PC-3 (cell line): Measurements from ENCODE around the gene BRPF1. TPM values are rescaled to one million over a fixed set of nuclear protein-coding genes. Genes with fewer than 3 reads are reported as not detected.

Source experiments
- ATAC-seq: fragments of 200-7000 bp; cut with Tn5 transposase; 2 replicates; pipeline ENCODE4 v1.9.1; 2020; ENCODE audit warnings: mild to moderate bottlenecking, moderate library complexity
- BruUV-seq: library from RNA; stranded (reverse); fragments of 400-500 nt; replicated peaks from 2 replicates; lab custom pipeline; 2021; lab: Mats Ljungman, UMichigan
- CTCF ChIA-PET: fragments of 300-600 bp; sonication (Branson Sonifier 250); formaldehyde crosslinking; loops from one replicate; lab custom pipeline; 2022; ENCODE audit warnings: antibody characterized with exemption; lab: Charles Lee
- POLR2A ChIA-PET: fragments of 300-600 bp; sonication (Branson Sonifier 250); formaldehyde crosslinking; loops from one replicate; lab custom pipeline; 2022; ENCODE audit warnings: antibody characterized with exemption; ENCODE audit not compliant: unreplicated experiment; lab: Charles Lee
- DNase-seq: peaks from one replicate; pipeline ENCODE4 v3.0.0-alpha.2; 2015
- H2AFZ ChIP-seq: fragments of 300-600 bp; sonication (generic); 2 replicates; pipeline ENCODE4 v1.6.0; 2016; ENCODE audit warnings: antibody characterized with exemption, low read length
- H3F3A ChIP-seq: fragments of 300-600 bp; sonication (generic); one replicate; pipeline ENCODE4 v1.6.0; 2017; ENCODE audit warnings: antibody characterized with exemption, low read length, control low read depth, mild to moderate bottlenecking; ENCODE audit not compliant: unreplicated experiment
- H3K27ac ChIP-seq: fragments of 300-600 bp; sonication (generic); 2 replicates; pipeline ENCODE4 v1.5.1; 2016; ENCODE audit warnings: mild to moderate bottlenecking, low read length
- H3K27me3 ChIP-seq: fragments of 300-600 bp; sonication (generic); 2 replicates; pipeline ENCODE4 v1.6.1; 2016; ENCODE audit warnings: low read length, mixed read lengths
- H3K36me3 ChIP-seq: fragments of 300-600 bp; sonication (generic); 2 replicates; pipeline ENCODE4 v1.6.1; 2016; ENCODE audit warnings: low read depth, mixed run types, low read length, mixed read lengths
- H3K4me1 ChIP-seq: fragments of 300-600 bp; sonication (generic); 2 replicates; pipeline ENCODE4 v1.5.1; 2016; ENCODE audit warnings: low read length; ENCODE audit not compliant: insufficient read depth
- H3K4me2 ChIP-seq: fragments of 300-600 bp; sonication (generic); 2 replicates; pipeline ENCODE4 v1.6.0; 2016; ENCODE audit warnings: low read length
- H3K4me3 ChIP-seq: fragments of 300-600 bp; sonication (generic); 2 replicates; pipeline ENCODE4 v1.5.1; 2016; ENCODE audit warnings: mild to moderate bottlenecking, low read length, mixed read lengths
- H3K79me2 ChIP-seq: fragments of 300-600 bp; sonication (generic); 2 replicates; pipeline ENCODE4 v1.6.1; 2017; ENCODE audit warnings: low read length, mixed read lengths
- H3K9ac ChIP-seq: fragments of 300-600 bp; sonication (generic); 2 replicates; pipeline ENCODE4 v1.6.0; 2016; ENCODE audit warnings: mild to moderate bottlenecking, low read length
- H3K9me2 ChIP-seq: fragments of 300-600 bp; sonication (generic); replicated peaks from 2 replicates; pipeline ENCODE4 v1.6.1; 2016; ENCODE audit warnings: mixed run types, low read length, mixed read lengths
- H3K9me3 ChIP-seq: fragments of 300-600 bp; sonication (generic); 2 replicates; pipeline ENCODE4 v1.6.1; 2016; ENCODE audit warnings: low read length, mixed read lengths
- H4K20me1 ChIP-seq: fragments of 300-600 bp; sonication (generic); 2 replicates; pipeline ENCODE4 v1.6.1; 2016; ENCODE audit warnings: low read length, mixed read lengths
- EZH2 ChIP-seq: fragments of 300-600 bp; sonication (generic); IDR thresholded peaks from one replicate; pipeline ENCODE4 v1.6.1; 2017; ENCODE audit warnings: antibody characterized with exemption, mild to moderate bottlenecking, low read length; ENCODE audit not compliant: unreplicated experiment
- EZH2phosphoT487 ChIP-seq: fragments of 300-600 bp; sonication (generic); IDR thresholded peaks from 2 replicates; pipeline ENCODE4 v1.6.1; 2018; ENCODE audit warnings: mild to moderate bottlenecking, antibody characterized with exemption, low read length, borderline replicate concordance
- intact Hi-C: fragments of 100-400 bp; cut with micrococcal nuclease; formaldehyde crosslinking; loops from 2 replicates; pipeline ENCODE4 v1.9.0; 2023
- total RNA-seq: library from RNA; depleted of rRNA; stranded (reverse); fragments of >200 nt; gene quantifications from 2 replicates; pipeline ENCODE4 v1.2.3, GENCODE V29; 2014
- TF ChIP-seq, protein P1 (sequence below): fragments of 300-600 bp; sonication (generic); conservative IDR thresholded peaks from 2 replicates; pipeline ENCODE4 v1.5.1; 2017; ENCODE audit warnings: antibody characterized with exemption, low read depth, mild to moderate bottlenecking, low read length

BRPF1 gene
- total RNA-seq, 1 experiment from 2014 or later: 27.0 TPM

- no peak overlapping the region for H3K9ac ChIP-seq
- H3K79me2 ChIP-seq: no peaks in the 10 kb centered on the region
- H3K9me3 ChIP-seq: no peaks in the 10 kb centered on the region
- no peak for ATAC-seq
- ChIA-PET POLR2A (no interaction called here), CTCF (no interaction called here)
- H3K4me3 ChIP-seq: no peak overlapping the region
- H3K36me3 ChIP-seq: peaks cover 28% of the 10 kb centered on the region; the same call in 1 of the 2 replicates
- no peak for DNase-seq
- H3K4me2 ChIP-seq: no peak overlapping the region
- H3K9me2 ChIP-seq: no peaks in the 10 kb centered on the region
- TF ChIP-seq, protein P1, sequence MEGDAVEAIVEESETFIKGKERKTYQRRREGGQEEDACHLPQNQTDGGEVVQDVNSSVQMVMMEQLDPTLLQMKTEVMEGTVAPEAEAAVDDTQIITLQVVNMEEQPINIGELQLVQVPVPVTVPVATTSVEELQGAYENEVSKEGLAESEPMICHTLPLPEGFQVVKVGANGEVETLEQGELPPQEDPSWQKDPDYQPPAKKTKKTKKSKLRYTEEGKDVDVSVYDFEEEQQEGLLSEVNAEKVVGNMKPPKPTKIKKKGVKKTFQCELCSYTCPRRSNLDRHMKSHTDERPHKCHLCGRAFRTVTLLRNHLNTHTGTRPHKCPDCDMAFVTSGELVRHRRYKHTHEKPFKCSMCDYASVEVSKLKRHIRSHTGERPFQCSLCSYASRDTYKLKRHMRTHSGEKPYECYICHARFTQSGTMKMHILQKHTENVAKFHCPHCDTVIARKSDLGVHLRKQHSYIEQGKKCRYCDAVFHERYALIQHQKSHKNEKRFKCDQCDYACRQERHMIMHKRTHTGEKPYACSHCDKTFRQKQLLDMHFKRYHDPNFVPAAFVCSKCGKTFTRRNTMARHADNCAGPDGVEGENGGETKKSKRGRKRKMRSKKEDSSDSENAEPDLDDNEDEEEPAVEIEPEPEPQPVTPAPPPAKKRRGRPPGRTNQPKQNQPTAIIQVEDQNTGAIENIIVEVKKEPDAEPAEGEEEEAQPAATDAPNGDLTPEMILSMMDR: no peak
- no peak for TF ChIP-seq EZH2
- no peak for TF ChIP-seq EZH2phosphoT487
- no peak overlapping the region for H3K27ac ChIP-seq
- no peaks in the 10 kb centered on the region for H3K4me1 ChIP-seq
- H3F3A ChIP-seq: no peaks in the 10 kb centered on the region
- BruUV-seq: no TSS peak
- H2AFZ ChIP-seq: no peak overlapping the region
- H4K20me1 ChIP-seq: no peaks in the 10 kb centered on the region
- H3K27me3 ChIP-seq: no peaks in the 10 kb centered on the region
- intact Hi-C loops: no loop called here
These were observed 39.1 kb upstream of the BRPF1 start for GRCh38 chr3:9692416-9692815.

DNA sequence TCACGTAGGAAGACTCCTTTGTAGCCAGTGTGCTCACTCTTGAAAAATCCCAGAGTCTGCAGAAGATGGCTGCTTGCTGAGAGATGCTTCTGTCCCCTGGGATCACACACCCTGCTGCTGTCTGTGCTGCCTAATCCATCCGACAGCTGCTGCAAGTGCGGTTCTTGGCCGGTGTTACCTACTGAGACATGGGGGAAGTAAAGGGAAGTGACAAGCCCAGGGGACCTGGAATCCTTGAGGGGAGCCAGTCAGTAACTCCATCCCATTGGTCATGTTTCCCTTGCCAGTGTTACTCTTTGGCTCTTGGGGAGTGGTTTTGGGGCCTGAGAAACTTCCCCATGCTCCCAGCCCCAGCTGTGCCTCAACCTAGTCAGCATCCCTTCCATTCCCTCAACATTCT is 36.2 kb upstream of the BRPF1 start:
- POLR2A ChIA-PET: no interaction called here
- intact Hi-C loops: no loop called here
- no peak for ATAC-seq
- Histone ChIP-seq H3K27me3 (no peaks in the 10 kb centered on the region), H3K9ac (no peak overlapping the region), H3K9me2 (no peaks in the 10 kb centered on the region), H2AFZ (no peak overlapping the region), H3K79me2 (no peaks in the 10 kb centered on the region), H3K9me3 (no peaks in the 10 kb centered on the region), H3K4me1 (no peaks in the 10 kb centered on the region), H3K4me3 (no peak overlapping the region), H3K4me2 (no peak overlapping the region), H4K20me1 (no peaks in the 10 kb centered on the region), H3F3A (no peaks in the 10 kb centered on the region), H3K36me3 (peaks cover 12% of the 10 kb centered on the region; the same call in 1 of the 2 replicates), H3K27ac (no peak overlapping the region)
- BruUV-seq: no TSS peak
- TF ChIP-seq, protein P1: no peak
- TF ChIP-seq EZH2 (no peak), EZH2phosphoT487 (no peak)
- no peak for DNase-seq
- CTCF ChIA-PET: no interaction called here

- DNase-seq (no peak), ATAC-seq (no peak)
- Histone ChIP-seq H3K36me3 (peaks cover 12% of the 10 kb centered on the region; the same call in 1 of the 2 replicates), H3K4me3 (no peak overlapping the region), H3K9me2 (no peaks in the 10 kb centered on the region), H3K27ac (no peak overlapping the region), H2AFZ (no peak overlapping the region), H3K79me2 (no peaks in the 10 kb centered on the region), H3F3A (no peaks in the 10 kb centered on the region), H3K4me1 (no peaks in the 10 kb centered on the region), H3K9ac (no peak overlapping the region), H3K4me2 (no peak overlapping the region), H3K27me3 (no peaks in the 10 kb centered on the region), H4K20me1 (no peaks in the 10 kb centered on the region), H3K9me3 (no peaks in the 10 kb centered on the region)
- no TSS peak for BruUV-seq
- CTCF ChIA-PET: no interaction called here
- TF ChIP-seq, protein P1: no peak
- TF ChIP-seq EZH2phosphoT487 (no peak), EZH2 (no peak)
- POLR2A ChIA-PET: no interaction called here
- intact Hi-C loops: no loop called here
These were observed 35.8 kb upstream of the BRPF1 start for GRCh38 chr3:9695746-9696145.
